ENCODE results near the gene KLHL2.

The KLHL2 gene

DNA sequence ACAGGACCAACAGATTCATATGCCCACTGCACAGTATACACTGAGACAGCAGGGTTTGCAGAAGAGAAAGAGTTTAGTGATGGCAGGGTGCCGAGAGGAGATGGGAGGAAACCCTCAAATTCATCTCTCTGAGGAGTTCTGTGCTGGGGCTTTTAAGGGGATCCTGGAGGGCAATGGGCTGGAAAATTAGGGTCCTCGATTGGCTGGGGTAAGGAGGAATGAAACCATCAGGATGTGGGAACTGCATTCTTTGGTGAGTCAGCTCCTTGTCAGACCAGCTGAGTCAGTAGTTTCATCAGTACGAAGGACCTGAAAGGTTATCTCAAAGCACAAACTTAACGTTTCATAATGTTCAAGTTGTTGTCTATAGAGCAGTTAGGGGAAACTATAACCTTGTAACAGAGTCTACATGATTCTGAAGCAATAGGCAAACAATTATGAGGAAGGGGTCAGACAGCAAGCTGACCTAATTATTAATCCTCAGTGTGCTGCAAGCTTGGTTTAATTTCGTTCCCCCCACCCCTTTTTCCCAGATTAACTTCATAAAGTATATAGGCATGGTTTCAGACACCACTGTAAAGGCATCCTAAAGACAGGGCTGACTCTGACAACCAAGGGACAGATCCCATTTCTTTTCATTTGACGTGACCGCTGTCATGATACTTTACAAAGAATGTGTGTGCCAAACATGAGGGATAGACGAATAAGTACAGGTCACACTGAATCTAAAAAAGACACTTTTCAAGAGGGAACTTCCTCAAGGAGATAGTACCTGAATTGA, 118.6 kb downstream of the KLHL2 start:
- in situ Hi-C loops (cut with HindIII; ENCODE audit: low sequenced_read_pairs): no loop called here
- peak; percentile 84 for DNase-seq (ENCODE audit: low read depth, low spot score)
- no peak for TF ChIP-seq CTCF (IDR thresholded peaks at IDR 0.05; ENCODE audit: low read depth, low read length)
- no peak overlapping the region for H3K4me3 ChIP-seq (ENCODE audit: low read depth, low read length)

- H3K4me3 ChIP-seq (ENCODE audit: low read depth, low read length): peak overlapping the region; percentile 49
- in situ Hi-C loops (cut with HindIII; ENCODE audit: low sequenced_read_pairs): no loop called here
- no peak for DNase-seq (ENCODE audit: low read depth, low spot score)
- TF ChIP-seq CTCF (IDR thresholded peaks at IDR 0.05; ENCODE audit: low read depth, low read length): no peak
Observed at GRCh38 chr4:165326831-165327210, 119.5 kb downstream of the KLHL2 start.

DNA sequence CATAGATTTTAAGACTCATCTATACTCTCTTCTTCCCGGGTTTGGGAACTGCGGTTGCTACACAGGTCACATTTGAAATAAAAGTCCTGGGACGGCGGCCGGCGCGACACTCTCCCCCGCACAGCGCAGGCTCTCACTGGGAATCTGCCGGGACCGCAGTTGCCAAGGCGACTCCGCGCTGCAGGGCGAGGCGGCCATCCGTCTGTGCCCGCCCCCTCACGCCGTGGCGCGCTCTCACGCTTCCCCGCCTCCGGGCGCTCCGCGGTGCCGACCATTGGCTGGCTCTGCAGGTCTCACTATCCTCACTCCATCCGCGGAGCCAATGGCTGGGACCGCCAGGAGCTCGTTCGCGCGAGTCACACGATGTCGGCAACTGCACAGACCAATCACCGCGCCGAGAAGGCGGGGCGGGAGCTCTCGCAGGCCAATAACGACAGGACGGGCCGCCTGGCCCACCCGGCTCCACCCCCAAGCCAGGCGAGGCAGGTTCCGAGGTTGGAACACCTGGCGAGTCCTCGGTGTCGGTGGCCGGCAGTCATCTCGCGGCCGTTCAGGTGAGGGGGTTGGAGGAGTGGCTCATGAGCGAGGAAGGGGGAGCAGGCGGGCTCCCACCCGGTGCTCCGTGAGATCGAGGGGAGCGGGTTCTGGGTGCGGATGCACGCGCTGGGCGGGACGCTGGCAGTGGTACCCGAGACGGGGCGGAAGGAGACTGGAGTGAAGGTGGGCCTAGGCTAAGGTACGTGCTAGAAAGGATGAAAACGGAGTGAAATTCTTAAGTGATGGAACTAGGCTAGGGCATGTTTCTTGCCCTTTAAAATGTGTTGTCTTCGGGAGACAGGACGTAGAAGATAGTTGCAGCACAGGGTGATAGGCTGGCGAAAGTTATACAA, 120.1 kb downstream of the KLHL2 start, which contains the start of gene MSMO1:
Gene MSMO1 (plus strand): TSS at position 459 of the 890 bp plus-strand sequence. CDS start 5,702 bp downstream, outside the sequence.
- in situ Hi-C loops (cut with HindIII; ENCODE audit: low sequenced_read_pairs): no loop called here
- peak within 1 kb of the TSS; percentile 90 for H3K4me3 ChIP-seq (ENCODE audit: low read depth, low read length)
- peak; percentile 99 for DNase-seq (ENCODE audit: low read depth, low spot score)
- no peak for TF ChIP-seq CTCF (IDR thresholded peaks at IDR 0.05; ENCODE audit: low read depth, low read length)

GRCh38 chr4:165328101-165328425, 120.7 kb downstream of the KLHL2 start:
- peak overlapping the region; percentile 90 for H3K4me3 ChIP-seq (ENCODE audit: low read depth, low read length)
- no peak for DNase-seq (ENCODE audit: low read depth, low spot score)
- no peak for TF ChIP-seq CTCF (IDR thresholded peaks at IDR 0.05; ENCODE audit: low read depth, low read length)
- in situ Hi-C loops (cut with HindIII; ENCODE audit: low sequenced_read_pairs): no loop called here

- TF ChIP-seq CTCF (IDR thresholded peaks at IDR 0.05; ENCODE audit: low read depth, low read length): no peak
- in situ Hi-C loops (cut with HindIII; ENCODE audit: low sequenced_read_pairs): no loop called here
- DNase-seq (ENCODE audit: low read depth, low spot score): peak; percentile 14
- H3K4me3 ChIP-seq (ENCODE audit: low read depth, low read length): peak overlapping the region; percentile 90
Observed at GRCh38 chr4:165328708-165329107, 121.3 kb downstream of the KLHL2 start.

GRCh38 chr4:165330071-165330470, 122.7 kb downstream of the KLHL2 start:
- peak overlapping the region; percentile 90 for H3K4me3 ChIP-seq (ENCODE audit: low read depth, low read length)
- no peak for DNase-seq (ENCODE audit: low read depth, low spot score)
- no peak for TF ChIP-seq CTCF (IDR thresholded peaks at IDR 0.05; ENCODE audit: low read depth, low read length)
- in situ Hi-C loops (cut with HindIII; ENCODE audit: low sequenced_read_pairs): no loop called here

Measured in astrocyte of the spinal cord (primary cell).